HepG2 (cell line): Measurements from ENCODE around the gene SLC4A7. TPM values are rescaled to one million over a fixed set of nuclear protein-coding genes. Genes with fewer than 3 reads are reported as not detected.
A peak's percentile ranks its signal among the peaks of the same experiment; 100 is the strongest.

ENCODE experiments used
- GRHL1 ChIP-seq: sonication (generic); formaldehyde crosslinking; conservative IDR thresholded peaks from 2 replicates; pipeline ENCODE4 v1.8.0; 2022; ENCODE audit warnings: missing genetic modification reagents
- HOMEZ ChIP-seq: IDR thresholded peaks from 2 replicates; pipeline ENCODE4 v1.6.1; 2016; ENCODE audit warnings: low read depth
- IKZF5 ChIP-seq: IDR thresholded peaks from 2 replicates; pipeline ENCODE4 v1.6.1; 2018; ENCODE audit warnings: missing genetic modification reagents, mild to moderate bottlenecking, missing compliant biosample characterization
- KAT7 ChIP-seq: IDR thresholded peaks from 2 replicates; pipeline ENCODE4 v1.6.1; 2018; ENCODE audit warnings: borderline replicate concordance, missing compliant biosample characterization
- KDM5B ChIP-seq: sonication (generic); formaldehyde crosslinking; IDR thresholded peaks from 2 replicates; pipeline ENCODE4 v1.4.0; 2020; ENCODE audit warnings: missing genetic modification reagents, mild to moderate bottlenecking, borderline replicate concordance
- RAD21 ChIP-seq: fragments of 450-650 bp; formaldehyde crosslinking; IDR thresholded peaks from 2 replicates; pipeline ENCODE4 v1.5.0; 2020; ENCODE audit warnings: mild to moderate bottlenecking
- SMC3 ChIP-seq: IDR thresholded peaks from 2 replicates; pipeline ENCODE4 v1.6.1; 2011; ENCODE audit warnings: low read length, improper control_type of control experiment
- TSC22D2 ChIP-seq: sonication (generic); formaldehyde crosslinking; IDR thresholded peaks from 2 replicates; pipeline ENCODE4 v1.5.1; 2020; ENCODE audit warnings: missing genetic modification reagents, mild to moderate bottlenecking, borderline replicate concordance
- ZBTB14 ChIP-seq: sonication (generic); formaldehyde crosslinking; IDR thresholded peaks from 2 replicates; pipeline ENCODE4 v1.4.0; 2020; ENCODE audit warnings: missing genetic modification reagents
- ZBTB20 ChIP-seq: sonication (generic); formaldehyde crosslinking; IDR thresholded peaks from 2 replicates; pipeline ENCODE4 v1.8.1; 2023; ENCODE audit warnings: missing genetic modification reagents, low read depth, mild to moderate bottlenecking, borderline replicate concordance
- ZFYVE20 ChIP-seq: sonication (generic); formaldehyde crosslinking; IDR thresholded peaks from 2 replicates; pipeline ENCODE4 v1.8.0; 2023; ENCODE audit warnings: low read depth, mild to moderate bottlenecking, moderate library complexity, missing genetic modification reagents, borderline replicate concordance
- ZGPAT ChIP-seq: IDR thresholded peaks from 2 replicates; pipeline ENCODE4 v1.6.1; 2016; ENCODE audit warnings: mild to moderate bottlenecking
- ZNF275 ChIP-seq: sonication (generic); formaldehyde crosslinking; IDR thresholded peaks from 2 replicates; pipeline ENCODE4 v1.8.0; 2022; ENCODE audit warnings: missing genetic modification reagents, mild to moderate bottlenecking, inconsistent platforms, borderline replicate concordance
- ZNF639 ChIP-seq: conservative IDR thresholded peaks from 2 replicates; pipeline ENCODE4 v1.6.1; 2018; ENCODE audit warnings: missing genetic modification reagents
- ZNF709 ChIP-seq: sonication (generic); formaldehyde crosslinking; IDR thresholded peaks from 2 replicates; pipeline ENCODE4 v1.5.0; 2020; ENCODE audit warnings: mild to moderate bottlenecking, missing genetic modification reagents
- ZNF761 ChIP-seq: sonication (generic); formaldehyde crosslinking; conservative IDR thresholded peaks from 2 replicates; pipeline ENCODE4 v1.4.0; 2020; ENCODE audit warnings: mild to moderate bottlenecking, missing genetic modification reagents
- ZNF772 ChIP-seq: sonication (generic); formaldehyde crosslinking; IDR thresholded peaks from 2 replicates; pipeline ENCODE4 v1.5.0; 2020; ENCODE audit warnings: mild to moderate bottlenecking, missing genetic modification reagents
- ZSCAN9 ChIP-seq: IDR thresholded peaks from 2 replicates; pipeline ENCODE4 v1.6.1; 2016; ENCODE audit warnings: borderline replicate concordance
- polyA plus RNA-seq, 8 experiments: library from polyadenylated mRNA; depleted of rRNA in 3 of 8; stranded (reverse) in 7 of 8; unstranded in 1 of 8; fragments of >200 nt; fragmentation: Illumina TruSeq in 4 of 8; extraction: Trizol in 4 of 8; gene quantifications; 2 replicates each; pipeline versions ENCODE4 v1.2.1 to v1.2.3, GENCODE V29; 2011 to 2016; ENCODE audit warnings: low read depth in 4 of 8, missing spikeins in 1 of 8, mixed read lengths in 1 of 8; ENCODE audit not compliant: insufficient read depth in 1 of 8
- total RNA-seq, 5 experiments: library from RNA; depleted of rRNA; stranded (reverse); fragments of >200 nt; fragmentation: Illumina TruSeq; extraction: Trizol; gene quantifications; 2 replicates each; pipeline ENCODE4 v1.2.3, GENCODE V29; 2016; ENCODE audit warnings: low read depth in 1 of 5

Gene SLC4A7
- total and polyA plus RNA-seq, 2 of the 13 experiments (the other 11 are each of a cell fraction or from before 2014, with no cell fraction given), result 16.4 to 43.8 TPM

GRCh38 chr3:27483117-27484014 lies 818 bp downstream of the SLC4A7 start (continued):
- TF ChIP-seq ZNF275 (CRISPR knock-in tag), result no peak
- TF ChIP-seq ZNF639, result no peak
- no peak for TF ChIP-seq TSC22D2 (CRISPR knock-in tag)
- TF ChIP-seq SMC3, result no peak
- no peak for TF ChIP-seq ZBTB14 (CRISPR knock-in tag)
- TF ChIP-seq HOMEZ (CRISPR knock-in tag), result no peak
- no peak for TF ChIP-seq GRHL1 (CRISPR knock-in tag)
- 0 out of 2 replicates have a peak, but pooled peaks have one; percentile 37 for TF ChIP-seq ZNF709 (CRISPR knock-in tag)
- TF ChIP-seq KDM5B (CRISPR knock-in tag), result no peak
- TF ChIP-seq RAD21, result no peak
- no peak for TF ChIP-seq ZNF772
- TF ChIP-seq ZFYVE20 (CRISPR knock-in tag), result no peak
- no peak for TF ChIP-seq ZBTB20 (CRISPR knock-in tag)
- TF ChIP-seq IKZF5 (CRISPR knock-in tag), result no peak; the same call in 1 of the 2 replicates
- TF ChIP-seq ZSCAN9 (CRISPR knock-in tag), result no peak
- TF ChIP-seq ZNF761, result no peak
- no peak for TF ChIP-seq KAT7 (CRISPR knock-in tag)
- TF ChIP-seq ZGPAT (CRISPR knock-in tag), result peak; percentile 53; the same call in 1 of the 2 replicates
